ENCODE measurements around the gene ANO6.

DNA sequence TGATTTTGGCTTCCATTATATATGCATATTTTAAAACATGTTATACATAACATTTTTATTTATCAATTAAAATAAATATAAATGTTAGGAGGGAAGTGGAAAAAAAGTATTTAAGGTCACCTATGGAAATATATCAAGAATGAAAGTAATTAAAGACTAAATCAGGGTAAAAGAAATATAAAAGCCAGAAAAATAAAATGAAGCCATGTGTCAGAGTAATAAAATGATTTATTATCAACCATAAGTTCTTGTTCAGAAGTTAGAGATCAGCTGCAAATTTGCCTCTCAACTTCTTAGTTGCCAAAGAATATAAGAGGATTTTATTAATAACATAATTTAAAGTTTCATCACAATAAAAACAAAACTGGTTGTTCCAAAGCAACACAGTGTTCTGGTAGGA, 121.9 kb downstream of the ANO6 start:
- TF ChIP-seq, protein P1, sequence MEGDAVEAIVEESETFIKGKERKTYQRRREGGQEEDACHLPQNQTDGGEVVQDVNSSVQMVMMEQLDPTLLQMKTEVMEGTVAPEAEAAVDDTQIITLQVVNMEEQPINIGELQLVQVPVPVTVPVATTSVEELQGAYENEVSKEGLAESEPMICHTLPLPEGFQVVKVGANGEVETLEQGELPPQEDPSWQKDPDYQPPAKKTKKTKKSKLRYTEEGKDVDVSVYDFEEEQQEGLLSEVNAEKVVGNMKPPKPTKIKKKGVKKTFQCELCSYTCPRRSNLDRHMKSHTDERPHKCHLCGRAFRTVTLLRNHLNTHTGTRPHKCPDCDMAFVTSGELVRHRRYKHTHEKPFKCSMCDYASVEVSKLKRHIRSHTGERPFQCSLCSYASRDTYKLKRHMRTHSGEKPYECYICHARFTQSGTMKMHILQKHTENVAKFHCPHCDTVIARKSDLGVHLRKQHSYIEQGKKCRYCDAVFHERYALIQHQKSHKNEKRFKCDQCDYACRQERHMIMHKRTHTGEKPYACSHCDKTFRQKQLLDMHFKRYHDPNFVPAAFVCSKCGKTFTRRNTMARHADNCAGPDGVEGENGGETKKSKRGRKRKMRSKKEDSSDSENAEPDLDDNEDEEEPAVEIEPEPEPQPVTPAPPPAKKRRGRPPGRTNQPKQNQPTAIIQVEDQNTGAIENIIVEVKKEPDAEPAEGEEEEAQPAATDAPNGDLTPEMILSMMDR (IDR thresholded peaks at IDR 0.05): no peak
- TF ChIP-seq EZH2 (IDR thresholded peaks at IDR 0.05; ENCODE audit: borderline replicate concordance, insufficient read depth, low read depth, low read length, poor library complexity, severe bottlenecking): no peak

All from B cell (primary cell).